Loucy (cell line): Measurements from ENCODE around the gene TRPM5.

Source experiments
- H2AFZ ChIP-seq: fragments of 200-600 bp; sonication (generic); 2 replicates; pipeline ENCODE4 v1.6.0; 2016; ENCODE audit warnings: antibody characterized with exemption, mild to moderate bottlenecking, low read length, moderate library complexity
- H3F3A ChIP-seq: fragments of 200-600 bp; 2 replicates; pipeline ENCODE4 v1.6.0; 2016; ENCODE audit warnings: antibody characterized with exemption, low read depth, mild to moderate bottlenecking
- H3K27me3 ChIP-seq: fragments of 200-600 bp; sonication (generic); 2 replicates; pipeline ENCODE4 v1.6.1; 2014; ENCODE audit warnings: low read length, mild to moderate bottlenecking; ENCODE audit not compliant: insufficient read depth, poor library complexity, severe bottlenecking
- H3K36me3 ChIP-seq: fragments of 200-600 bp; sonication (generic); 2 replicates; pipeline ENCODE4 v1.6.1; 2016; ENCODE audit warnings: low read length; ENCODE audit not compliant: insufficient read depth
- H3K4me1 ChIP-seq: fragments of 200-600 bp; sonication (generic); 2 replicates; pipeline ENCODE4 v1.5.1; 2014; ENCODE audit warnings: low read length, mild to moderate bottlenecking; ENCODE audit not compliant: insufficient read depth, poor library complexity, severe bottlenecking
- H3K4me2 ChIP-seq: fragments of 200-600 bp; sonication (generic); 2 replicates; pipeline ENCODE4 v1.6.0; 2014; ENCODE audit warnings: antibody characterized with exemption, low read length, low read depth, mild to moderate bottlenecking; ENCODE audit not compliant: poor library complexity, severe bottlenecking
- H3K4me3 ChIP-seq: fragments of 200-600 bp; sonication (generic); 2 replicates; pipeline ENCODE4 v1.5.1; 2014; ENCODE audit warnings: low read length, mild to moderate bottlenecking, mixed read lengths; ENCODE audit not compliant: poor library complexity, severe bottlenecking
- H3K79me2 ChIP-seq: fragments of 200-600 bp; sonication (generic); 2 replicates; pipeline ENCODE4 v1.6.1; 2014; ENCODE audit warnings: low read length; ENCODE audit not compliant: insufficient read depth
- H3K9ac ChIP-seq: fragments of 200-600 bp; sonication (generic); 2 replicates; pipeline ENCODE4 v1.6.0; 2014; ENCODE audit warnings: mild to moderate bottlenecking, low read depth, low read length, moderate library complexity; ENCODE audit not compliant: poor library complexity, severe bottlenecking
- H3K9me2 ChIP-seq: fragments of 200-600 bp; sonication (generic); replicated peaks from 2 replicates; pipeline ENCODE4 v1.6.1; 2016; ENCODE audit warnings: low read depth, low read length, mixed read lengths
- H3K9me3 ChIP-seq: fragments of 200-600 bp; sonication (generic); 2 replicates; pipeline ENCODE4 v1.6.1; 2014; ENCODE audit warnings: mild to moderate bottlenecking, antibody characterized with exemption, low read length, low read depth; ENCODE audit not compliant: insufficient read depth
- H4K20me1 ChIP-seq: fragments of 200-600 bp; sonication (generic); 2 replicates; pipeline ENCODE4 v1.6.0; 2014; ENCODE audit warnings: antibody characterized with exemption, low read length, mild to moderate bottlenecking; ENCODE audit not compliant: insufficient read depth, poor library complexity, severe bottlenecking
- CTCF ChIP-seq: fragments of 200-600 bp; sonication (generic); conservative IDR thresholded peaks from 2 replicates; pipeline ENCODE4 v1.5.1; 2014; ENCODE audit warnings: mild to moderate bottlenecking, antibody characterized with exemption, low read length
- EZH2phosphoT487 ChIP-seq: fragments of 200-600 bp; IDR thresholded peaks from 2 replicates; pipeline ENCODE4 v1.6.1; 2018; ENCODE audit warnings: antibody characterized with exemption, mild to moderate bottlenecking, moderate library complexity, borderline replicate concordance

Gene TRPM5

GRCh38 chr11:2436521-2437031 lies 7.7 kb downstream of the TRPM5 start:
- no peaks in the 10 kb centered on the region for H3K4me1 ChIP-seq
- no peaks in the 10 kb centered on the region for H3K9me3 ChIP-seq
- no peaks in the 10 kb centered on the region for H3K9me2 ChIP-seq
- no peaks in the 10 kb centered on the region for H4K20me1 ChIP-seq
- H3K79me2 ChIP-seq: no peaks in the 10 kb centered on the region
- no peaks in the 10 kb centered on the region for H3K27me3 ChIP-seq
- no peak overlapping the region for H3K4me2 ChIP-seq
- no peaks in the 10 kb centered on the region for H3K36me3 ChIP-seq
- TF ChIP-seq EZH2phosphoT487: no peak
- no peak for TF ChIP-seq CTCF
- H3F3A ChIP-seq: no peaks in the 10 kb centered on the region
- no peak overlapping the region for H3K9ac ChIP-seq
- no peak overlapping the region for H2AFZ ChIP-seq
- H3K4me3 ChIP-seq: no peak overlapping the region

DNA sequence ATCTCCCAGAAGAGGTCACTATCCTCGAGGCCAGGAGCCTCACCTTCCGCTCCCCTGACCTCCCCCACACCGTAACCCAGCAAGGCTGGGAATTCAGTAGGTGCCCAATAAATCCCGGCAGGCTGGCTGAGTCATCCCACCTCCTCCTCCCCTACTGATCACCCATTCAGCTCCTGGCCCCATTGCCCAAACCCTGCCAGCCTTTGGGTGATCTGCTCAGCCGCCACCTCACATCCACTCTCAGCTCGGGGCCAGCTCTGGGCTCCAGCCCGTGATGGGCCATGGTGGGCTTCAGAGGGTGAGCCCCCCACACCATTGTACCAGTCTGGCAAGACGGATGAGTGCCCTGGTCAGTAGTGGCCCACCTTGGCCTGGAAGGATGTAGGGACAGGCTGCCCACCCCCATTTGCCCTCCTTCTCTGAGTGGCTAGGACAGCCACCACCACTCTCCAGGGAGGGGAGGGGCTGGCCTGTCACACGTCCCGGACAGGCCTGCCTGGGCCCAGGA lies 8.2 kb downstream of the TRPM5 start:
- Histone ChIP-seq H3F3A (no peaks in the 10 kb centered on the region), H3K4me2 (no peak overlapping the region), H3K4me3 (no peak overlapping the region), H3K36me3 (no peaks in the 10 kb centered on the region), H3K27me3 (no peaks in the 10 kb centered on the region), H2AFZ (no peak overlapping the region), H3K9ac (no peak overlapping the region), H4K20me1 (no peaks in the 10 kb centered on the region), H3K79me2 (no peaks in the 10 kb centered on the region), H3K4me1 (no peaks in the 10 kb centered on the region), H3K9me3 (no peaks in the 10 kb centered on the region), H3K9me2 (no peaks in the 10 kb centered on the region)
- TF ChIP-seq CTCF (no peak), EZH2phosphoT487 (no peak)

DNA sequence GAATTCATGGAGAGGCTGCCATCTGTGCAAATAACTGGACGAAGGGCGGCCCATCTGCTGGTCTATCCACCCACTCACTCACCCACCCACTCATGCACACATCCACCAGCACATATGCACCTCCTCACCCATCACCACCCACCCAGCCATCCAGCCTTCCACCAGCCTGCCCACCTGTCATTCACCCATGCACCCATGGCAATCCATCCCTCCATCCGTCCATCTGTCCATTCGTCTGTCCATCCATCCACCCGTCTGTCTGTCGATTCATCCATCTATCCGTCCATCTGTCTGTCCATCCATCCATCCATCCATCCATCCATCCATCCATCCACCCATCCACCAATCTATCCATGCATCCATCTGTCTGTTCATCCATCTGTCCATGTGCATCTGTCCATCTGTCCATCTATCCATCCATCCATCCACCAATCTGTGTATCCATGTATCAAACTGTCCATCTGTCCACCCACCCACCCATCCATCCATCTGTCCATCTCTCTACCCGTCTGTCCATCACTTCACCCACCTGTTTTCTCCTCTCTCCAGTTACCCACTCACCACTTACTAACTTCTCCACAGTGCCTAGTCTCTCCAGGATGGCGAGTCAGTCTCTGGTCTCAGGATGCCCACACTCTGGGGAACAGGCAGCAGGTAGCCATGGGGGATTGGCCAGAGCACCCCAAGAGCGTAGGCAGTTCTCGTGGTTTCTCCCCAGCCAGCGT lies 8.9 kb downstream of the TRPM5 start:
- no peak overlapping the region for H3K9ac ChIP-seq
- no peaks in the 10 kb centered on the region for H3K9me2 ChIP-seq
- H3K4me1 ChIP-seq: no peaks in the 10 kb centered on the region
- H4K20me1 ChIP-seq: no peaks in the 10 kb centered on the region
- H3K27me3 ChIP-seq: no peaks in the 10 kb centered on the region
- TF ChIP-seq CTCF: no peak
- no peak for TF ChIP-seq EZH2phosphoT487
- no peaks in the 10 kb centered on the region for H3K79me2 ChIP-seq
- H3K9me3 ChIP-seq: no peaks in the 10 kb centered on the region
- H3K4me2 ChIP-seq: no peak overlapping the region
- H2AFZ ChIP-seq: no peak overlapping the region
- H3K36me3 ChIP-seq: no peaks in the 10 kb centered on the region
- no peak overlapping the region for H3K4me3 ChIP-seq
- no peaks in the 10 kb centered on the region for H3F3A ChIP-seq
